Transverse colon (tissue), 4 donors: ENCODE results near the gene RHEB. TPM values are rescaled to one million over a fixed set of nuclear protein-coding genes. Genes with fewer than 3 reads are reported as not detected.
A peak's percentile ranks its signal among the peaks of the same experiment; 100 is the strongest.

Experiments
- DNase-seq: peaks from one replicate; pipeline ENCODE4 v3.0.0-alpha.2; 2019
- H3K27ac ChIP-seq, 4 donors: fragments of 200-600 bp; sonication (generic); 2 replicates each; pipeline ENCODE4 v1.5.1; 2016 to 2018; ENCODE audit warnings: inconsistent platforms in 4 of 4
- H3K27me3 ChIP-seq: fragments of 200-600 bp; sonication (generic); 2 replicates; pipeline ENCODE4 v1.5.1; 2017; ENCODE audit warnings: inconsistent platforms
- H3K36me3 ChIP-seq, 4 donors: fragments of 200-600 bp; sonication (generic); 2 replicates each; pipeline ENCODE4 v1.5.1; 2017 to 2019; ENCODE audit warnings: inconsistent platforms in 4 of 4
- H3K4me1 ChIP-seq, 4 donors: fragments of 200-600 bp; sonication (generic); 2 replicates each; pipeline ENCODE4 v1.5.1; 2017 to 2020; ENCODE audit warnings: inconsistent platforms in 4 of 4
- H3K4me3 ChIP-seq, 4 donors: fragments of 200-600 bp; sonication (generic); 1 replicate in 1 of 4; 2 replicates in 3 of 4; pipeline versions ENCODE4 v1.5.1 to v1.6.1; 2017 to 2019; ENCODE audit warnings: inconsistent platforms in 4 of 4
- H3K9me3 ChIP-seq, 2 donors: fragments of 200-600 bp; sonication (generic); 2 replicates each; pipeline ENCODE4 v1.5.1; 2017 to 2019; ENCODE audit warnings: inconsistent platforms in 2 of 2
- EP300 ChIP-seq: sonication (generic); formaldehyde crosslinking; IDR thresholded peaks from one replicate; pipeline ENCODE4 v1.6.1; 2017; ENCODE audit warnings: antibody characterized with exemption, low read depth
- POLR2A ChIP-seq: fragments of 450-650 bp; IDR thresholded peaks from one replicate; pipeline ENCODE4 v1.6.1; 2016; ENCODE audit warnings: antibody characterized with exemption, mild to moderate bottlenecking, moderate library complexity
- POLR2AphosphoS5 ChIP-seq, 3 donors: sonication (generic); formaldehyde crosslinking; IDR thresholded peaks; one replicate each; pipeline ENCODE4 v1.6.1; 2016; ENCODE audit warnings: antibody characterized with exemption in 3 of 3
- WGBS, 2 donors: methylation state at CpG; one replicate each; pipeline ENCODE4 v1.1.5; 2018; ENCODE audit warnings: low coverage in 1 of 2; 5-methylcytosine and 5-hydroxymethylcytosine counted together
- in situ Hi-C, 4 donors: fragments of 200-750 bp; cut with MboI; loops; one replicate each; pipeline versions ENCODE4 v1.15.0 to v1.15.1; 2017; ENCODE audit warnings: low sequenced_read_pairs in 3 of 4, low pct_ligation_motif_present in 1 of 4, low pct_unique_long_range_greater_than_20kb in 1 of 4
- intact Hi-C: fragments of 100-400 bp; cut with DNase I; formaldehyde crosslinking; loops from one replicate; pipeline ENCODE4 v1.15.1; 2023; ENCODE audit warnings: low total_unique reads
- total RNA-seq, 4 donors: library from RNA; depleted of rRNA; stranded (reverse); fragments of >200 nt; gene quantifications; one replicate each; pipeline ENCODE4 v1.1.0, GENCODE V29; 2016
- TF ChIP-seq, protein P1 (sequence below), 5 experiments: fragments of 200-600 bp in 3 of 5; fragments of 450-650 bp in 2 of 5; sonication (generic) in 3 of 5; IDR thresholded peaks; 1 replicate in 2 of 5; 2 replicates in 3 of 5; pipeline ENCODE4 v1.5.1; 2016 to 2017; ENCODE audit warnings: antibody characterized with exemption in 5 of 5, inconsistent platforms in 3 of 5, mild to moderate bottlenecking in 2 of 5, moderate library complexity in 1 of 5

The RHEB gene
- total RNA-seq, 4 donors from 2014 or later: 12.7 to 70.5 (median 42.8) TPM

DNA sequence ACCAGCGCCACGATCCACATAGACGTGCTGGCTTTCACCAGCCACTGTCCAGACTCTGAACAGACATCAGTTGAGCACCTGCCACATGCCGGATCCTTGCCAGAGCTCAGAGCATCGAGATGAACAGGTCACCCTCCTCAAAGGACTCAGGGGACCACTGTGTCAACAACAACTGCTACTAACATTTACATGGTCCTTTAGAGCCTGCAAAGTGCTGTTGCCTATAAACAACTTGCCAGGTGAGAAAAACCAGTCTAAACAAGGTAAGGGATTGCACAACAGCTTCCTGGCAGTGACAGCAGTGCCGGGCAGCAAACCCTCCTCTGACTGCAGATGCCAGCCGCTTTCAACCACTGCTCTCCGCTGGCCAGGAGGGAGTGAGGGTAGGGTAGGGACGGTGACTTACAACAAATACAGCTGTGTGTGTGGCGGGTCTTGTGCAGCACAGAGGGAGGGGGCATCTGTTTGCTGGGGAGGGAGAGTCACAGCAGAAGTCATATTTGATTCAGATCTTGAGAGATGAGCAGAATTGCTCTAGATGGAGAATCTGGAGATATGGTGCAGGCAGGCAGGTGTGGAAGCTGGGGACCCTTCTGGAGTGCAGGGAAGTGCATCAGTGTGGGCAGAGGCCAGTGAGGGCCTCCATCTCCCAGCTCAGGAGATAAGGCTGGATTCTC, 32.8 kb upstream of the RHEB start:
- Histone ChIP-seq H3K27me3 (no peaks in the 10 kb centered on the region), H3K9me3 (no peaks in the 10 kb centered on the region), H3K36me3 (peaks cover 0 to 12% (median 0%) of the 10 kb centered on the region in 4 donors), H3K27ac (peak overlapping the region in 1 of 4 donors; percentile 11), H3K4me3 (no peak overlapping the region), H3K4me1 (peaks cover 0 to 3% (median 0%) of the 10 kb centered on the region in 4 donors)
- WGBS, 2 donors: 28% methylated on average over 10 of the region's 10 CpGs; no CpG with 5 or more reads in 1 of the 2 donors
- in situ Hi-C loops: no loop called here
- intact Hi-C loops: no loop called here
- peak; percentile 41 for DNase-seq
- TF ChIP-seq EP300 (peak; percentile 89), POLR2AphosphoS5 (IDR thresholded peaks at IDR 0.05) (peak; percentile 36 to 66 (median 40))
- TF ChIP-seq, protein P1, sequence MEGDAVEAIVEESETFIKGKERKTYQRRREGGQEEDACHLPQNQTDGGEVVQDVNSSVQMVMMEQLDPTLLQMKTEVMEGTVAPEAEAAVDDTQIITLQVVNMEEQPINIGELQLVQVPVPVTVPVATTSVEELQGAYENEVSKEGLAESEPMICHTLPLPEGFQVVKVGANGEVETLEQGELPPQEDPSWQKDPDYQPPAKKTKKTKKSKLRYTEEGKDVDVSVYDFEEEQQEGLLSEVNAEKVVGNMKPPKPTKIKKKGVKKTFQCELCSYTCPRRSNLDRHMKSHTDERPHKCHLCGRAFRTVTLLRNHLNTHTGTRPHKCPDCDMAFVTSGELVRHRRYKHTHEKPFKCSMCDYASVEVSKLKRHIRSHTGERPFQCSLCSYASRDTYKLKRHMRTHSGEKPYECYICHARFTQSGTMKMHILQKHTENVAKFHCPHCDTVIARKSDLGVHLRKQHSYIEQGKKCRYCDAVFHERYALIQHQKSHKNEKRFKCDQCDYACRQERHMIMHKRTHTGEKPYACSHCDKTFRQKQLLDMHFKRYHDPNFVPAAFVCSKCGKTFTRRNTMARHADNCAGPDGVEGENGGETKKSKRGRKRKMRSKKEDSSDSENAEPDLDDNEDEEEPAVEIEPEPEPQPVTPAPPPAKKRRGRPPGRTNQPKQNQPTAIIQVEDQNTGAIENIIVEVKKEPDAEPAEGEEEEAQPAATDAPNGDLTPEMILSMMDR (IDR thresholded peaks at IDR 0.05): no peak

DNA sequence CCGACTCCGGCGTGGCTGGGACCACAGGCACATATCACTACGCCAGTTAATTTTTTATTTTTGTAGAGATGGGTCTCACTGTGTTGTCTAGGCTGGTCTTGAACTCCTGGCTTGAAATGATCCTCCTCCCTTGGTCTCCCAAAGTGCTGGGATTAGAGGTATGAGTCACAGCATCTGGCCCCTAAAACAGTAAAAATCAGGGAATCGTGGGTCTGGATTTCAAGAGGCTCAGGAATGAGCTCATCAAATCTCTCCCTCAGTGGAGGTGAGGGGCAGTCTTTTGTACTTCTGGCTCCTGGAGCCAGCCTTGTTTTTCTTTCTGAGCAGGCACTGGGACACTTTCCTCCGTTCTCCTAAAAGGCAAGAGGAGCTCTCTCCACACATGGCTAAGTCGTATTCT, 32.1 kb upstream of the RHEB start:
- peaks cover 0 to 3% (median 0%) of the 10 kb centered on the region in 4 donors for H3K4me1 ChIP-seq
- H3K36me3 ChIP-seq: peaks cover 0 to 7% (median 0%) of the 10 kb centered on the region in 4 donors
- intact Hi-C loops: no loop called here
- H3K9me3 ChIP-seq: no peaks in the 10 kb centered on the region
- TF ChIP-seq POLR2AphosphoS5 (IDR thresholded peaks at IDR 0.05) (no peak), EP300 (no peak), POLR2A (no peak)
- TF ChIP-seq, protein P1 (IDR thresholded peaks at IDR 0.05): no peak
- no peak overlapping the region for H3K27ac ChIP-seq
- no peak for DNase-seq
- no peaks in the 10 kb centered on the region for H3K27me3 ChIP-seq
- no peak overlapping the region for H3K4me3 ChIP-seq
- 72 to 100% methylated on average over 1 to 7 of the region's 7 CpGs for WGBS, 2 donors
- in situ Hi-C loops: no loop called here

DNA sequence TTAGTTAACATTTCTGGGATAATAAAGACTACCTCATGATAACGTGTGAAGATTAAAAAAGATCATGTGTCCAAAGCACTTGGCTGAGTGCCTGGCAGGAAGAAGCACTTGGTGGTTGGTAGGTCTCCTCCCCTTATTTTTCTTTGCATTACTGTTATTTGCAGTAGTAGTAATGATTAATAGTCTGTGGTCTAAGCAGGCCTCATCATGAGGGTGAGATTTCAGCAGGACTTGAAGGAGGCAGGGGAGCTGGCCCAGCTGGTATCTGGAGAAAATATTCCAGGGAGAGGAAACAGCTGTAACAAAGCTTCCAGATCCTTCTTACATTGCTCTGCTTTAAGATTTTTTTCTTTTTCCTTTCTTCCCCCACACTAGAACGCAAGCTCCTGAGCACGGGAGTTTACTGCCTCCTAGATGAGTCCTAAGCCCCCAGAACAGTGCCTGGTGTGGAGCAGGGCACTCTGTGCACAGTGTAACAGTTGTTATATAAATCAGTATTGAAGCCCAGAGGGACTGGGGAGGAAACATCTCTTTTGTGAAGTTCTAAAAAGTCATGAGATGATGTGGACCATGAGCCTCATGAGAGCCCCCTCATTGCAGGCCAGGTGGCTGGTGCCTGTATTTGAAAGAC, 31.1 kb upstream of the RHEB start:
- Histone ChIP-seq H3K4me3 (no peak overlapping the region), H3K36me3 (no peaks in the 10 kb centered on the region), H3K4me1 (peaks cover 0 to 3% (median 0%) of the 10 kb centered on the region in 4 donors), H3K27ac (no peak overlapping the region), H3K9me3 (no peaks in the 10 kb centered on the region), H3K27me3 (peaks cover 9% of the 10 kb centered on the region)
- DNase-seq: no peak
- intact Hi-C loops (no loop called here), in situ Hi-C loops (no loop called here)
- 42 to 52% methylated on average over 2 to 3 of the region's 3 CpGs for WGBS, 2 donors
- TF ChIP-seq POLR2AphosphoS5 (IDR thresholded peaks at IDR 0.05): no peak
- TF ChIP-seq, protein P1 (IDR thresholded peaks at IDR 0.05): no peak
- TF ChIP-seq POLR2A: no peak
- TF ChIP-seq EP300: no peak

DNA sequence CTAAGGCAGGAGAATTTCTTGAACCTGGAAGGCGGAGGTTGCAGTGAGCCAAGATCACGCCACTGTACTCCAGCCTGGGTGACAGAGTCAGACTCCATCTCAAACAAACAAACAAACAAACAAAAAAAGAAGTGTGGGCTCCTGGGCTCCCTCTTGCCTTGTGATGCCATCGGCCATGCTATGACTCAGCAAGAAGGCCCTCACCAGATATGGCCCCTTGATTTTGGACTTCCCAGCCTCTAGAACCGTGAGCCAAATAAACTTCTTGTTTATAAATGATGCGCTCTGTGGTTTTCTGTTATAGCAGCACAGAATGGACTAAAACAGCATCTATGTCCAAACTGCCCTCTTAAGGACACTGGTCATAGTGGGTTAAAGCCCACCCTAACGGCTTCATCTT, 29.9 kb upstream of the RHEB start:
- peaks cover 0 to 3% (median 0%) of the 10 kb centered on the region in 4 donors for H3K4me1 ChIP-seq
- WGBS, 2 donors: 90% methylated on average over 6 of the region's 6 CpGs; no CpG with 5 or more reads in 1 of the 2 donors
- no peak overlapping the region for H3K4me3 ChIP-seq
- no peak overlapping the region for H3K27ac ChIP-seq
- H3K36me3 ChIP-seq: no peaks in the 10 kb centered on the region
- H3K27me3 ChIP-seq: peaks cover 14% of the 10 kb centered on the region
- H3K9me3 ChIP-seq: no peaks in the 10 kb centered on the region
- intact Hi-C loops (no loop called here), in situ Hi-C loops (no loop called here)
- no peak for DNase-seq
- no peak for TF ChIP-seq EP300
- no peak for TF ChIP-seq POLR2AphosphoS5 (IDR thresholded peaks at IDR 0.05)
- TF ChIP-seq, protein P1 (IDR thresholded peaks at IDR 0.05): no peak
